Hematopoietic multipotent progenitor cell treated with erythropoietin and hydrocortisone succinate and interleukin-3 and kit ligand, for 4 days (in vitro differentiated cells): ENCODE results near the gene ARHGAP31.

Source experiments
- DNase-seq: peaks from one replicate; pipeline ENCODE4 v3.0.0-alpha.2; 2015

The ARHGAP31 gene

DNA sequence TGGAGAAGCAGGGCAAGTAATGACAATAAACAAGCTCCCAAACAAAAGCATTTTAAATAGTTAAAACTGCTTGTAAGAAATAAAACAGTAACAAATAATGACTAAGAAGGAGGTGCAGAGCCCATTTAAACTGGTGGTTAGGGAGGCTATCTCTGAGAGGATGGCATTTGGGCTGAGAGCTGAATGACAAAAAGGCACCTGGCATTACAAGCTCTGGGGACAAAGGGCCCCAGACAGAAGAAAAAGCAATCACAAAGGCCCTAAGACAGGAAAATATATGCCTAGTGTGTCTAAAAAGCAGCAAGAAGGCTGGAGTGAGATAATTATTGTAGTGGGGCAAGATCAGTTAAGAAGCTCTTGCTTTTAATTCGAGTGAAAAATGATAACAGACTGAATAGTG, 159.6 kb downstream of the ARHGAP31 start:
- no peak for DNase-seq

DNA sequence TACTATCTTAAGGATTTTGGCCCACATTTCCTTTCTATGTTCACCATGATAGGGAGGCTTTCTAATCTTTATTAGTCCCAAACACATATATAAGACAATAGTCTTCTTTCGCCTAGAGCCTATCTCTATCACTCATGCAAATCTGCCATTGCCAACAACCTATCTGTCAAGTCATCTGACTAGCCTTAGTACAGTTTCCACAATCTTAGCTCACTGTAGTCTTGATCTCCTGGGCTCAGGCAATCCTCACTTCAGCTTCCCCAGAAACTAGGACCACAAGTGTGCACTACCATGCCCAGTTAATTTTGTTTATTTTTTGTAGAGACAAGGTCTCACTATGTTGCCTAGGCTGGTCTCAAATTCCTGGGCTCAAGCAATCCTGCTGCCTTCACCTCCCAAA, 162.3 kb downstream of the ARHGAP31 start:
- DNase-seq, result peak; percentile 8

DNA sequence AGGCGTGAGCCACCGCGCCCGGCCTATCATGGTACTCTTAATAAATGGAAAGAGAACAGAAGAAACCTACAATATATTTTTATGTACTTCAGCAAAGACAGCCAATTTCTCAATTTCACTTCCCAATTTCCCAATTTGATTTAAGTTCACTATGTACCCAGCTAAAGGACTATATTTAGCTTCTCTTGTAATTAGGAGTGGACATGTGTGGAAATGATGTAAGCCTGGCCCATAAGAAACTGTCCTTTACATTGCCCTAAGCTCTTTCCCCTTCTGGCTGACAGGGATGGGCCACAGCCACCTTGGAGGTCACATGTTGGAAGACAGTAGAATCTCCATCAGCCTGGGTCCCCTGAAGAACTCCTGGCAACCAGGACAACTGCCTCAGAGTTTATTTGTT, 163.1 kb downstream of the ARHGAP31 start:
- DNase-seq, result no peak

- DNase-seq, result peak; percentile 100
These were observed 169.3 kb downstream of the ARHGAP31 start, which contains the start of gene TMEM39A for GRCh38 chr3:119463171-119464169. Gene TMEM39A, minus strand, starts transcription at chr3:119463615. Its CDS starts 1,541 bp downstream, at chr3:119462074.

- peak; percentile 57 for DNase-seq
These were observed 173.9 kb downstream of the ARHGAP31 start for GRCh38 chr3:119468041-119468440.

DNA sequence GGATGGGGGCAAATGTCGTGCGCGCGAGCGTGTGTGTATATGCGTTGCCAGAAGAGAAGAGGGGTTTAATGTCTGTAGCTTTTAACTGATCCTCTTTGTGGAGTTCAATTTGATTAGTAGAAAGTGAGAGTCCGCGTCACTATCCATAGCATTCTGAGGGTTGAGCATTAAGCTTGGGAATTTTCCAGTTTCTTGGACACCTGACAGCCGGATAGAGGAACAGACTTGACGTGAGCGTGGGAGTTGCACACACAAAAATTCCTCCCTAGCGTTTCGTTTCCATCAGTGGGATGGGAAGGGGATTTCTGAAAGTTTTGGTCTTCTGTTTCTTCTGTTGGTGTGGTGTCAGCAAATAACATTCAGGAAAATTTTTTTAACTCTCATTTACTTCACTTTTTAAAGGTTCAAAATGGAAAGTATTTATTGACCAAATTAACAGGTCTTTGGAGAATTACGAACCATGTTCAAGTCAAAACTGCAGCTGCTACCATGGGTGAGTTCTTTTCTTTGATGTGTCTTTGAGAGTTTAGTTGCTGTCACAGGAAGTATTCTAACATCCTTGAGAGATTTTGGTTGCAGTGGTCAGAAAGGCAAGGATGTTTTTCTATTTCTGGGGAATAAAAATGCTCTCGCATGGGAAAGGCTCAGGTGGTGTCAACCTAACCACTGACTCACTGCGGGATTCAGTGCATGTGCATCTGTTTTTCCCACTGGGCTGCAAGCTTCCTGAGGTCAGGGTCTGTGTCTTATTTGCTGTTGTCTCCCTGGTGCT, 175.4 kb downstream of the ARHGAP31 start:
- DNase-seq, result peak; percentile 9
